Measurements from ENCODE around the gene NR1H2. TPM values are rescaled to one million over a fixed set of nuclear protein-coding genes. Genes with fewer than 3 reads are reported as not detected.

Gene NR1H2
- polyA plus RNA-seq, 3 donors = 37.0 to 87.1 (median 79.2) TPM

GRCh38 chr19:50416034-50416977, 40.0 kb downstream of the NR1H2 start:
- 84 to 89% (median 84%) methylated on average over 31 to 35 of the region's 35 CpGs for WGBS, 3 donors
- H3K27ac ChIP-seq (ENCODE audit: low read depth, low read length) = no peak overlapping the region

GRCh38 chr19:50417111-50418081, 41.1 kb downstream of the NR1H2 start:
- no peak overlapping the region for H3K27ac ChIP-seq (ENCODE audit: low read depth, low read length)
- 34 to 77% (median 72%) methylated on average over 30 to 38 of the region's 42 CpGs for WGBS, 3 donors

GRCh38 chr19:50418176-50419021, 42.1 kb downstream of the NR1H2 start, which contains the start of gene SPIB:
TSS of gene SPIB (plus strand) at chr19:50418938. CDS start at chr19:50418963, 25 bp downstream.
- H3K27ac ChIP-seq (ENCODE audit: low read depth, low read length) = no peak within 1 kb of the TSS
- WGBS, 3 donors = 16 to 31% (median 27%) methylated on average over 28 to 34 of the region's 34 CpGs

GRCh38 chr19:50419022-50419579, 42.8 kb downstream of the NR1H2 start:
- 7 to 12% (median 12%) methylated on average over 14 of the region's 14 CpGs for WGBS, 3 donors
- no peak overlapping the region for H3K27ac ChIP-seq (ENCODE audit: low read depth, low read length)

- WGBS, 3 donors = 22 to 23% (median 22%) methylated on average over 8 of the region's 8 CpGs
- H3K27ac ChIP-seq (ENCODE audit: low read depth, low read length) = no peak overlapping the region
Observed at GRCh38 chr19:50419580-50420035, 43.4 kb downstream of the NR1H2 start.

- 40 to 47% (median 41%) methylated on average over 3 of the region's 3 CpGs for WGBS, 3 donors
- no peak overlapping the region for H3K27ac ChIP-seq (ENCODE audit: low read depth, low read length)
Observed at GRCh38 chr19:50420127-50420526, 43.9 kb downstream of the NR1H2 start.

- H3K27ac ChIP-seq (ENCODE audit: low read depth, low read length) = no peak overlapping the region
- 62 to 82% (median 62%) methylated on average over 3 of the region's 3 CpGs for WGBS, 3 donors
Observed at GRCh38 chr19:50420808-50421207, 44.6 kb downstream of the NR1H2 start.

- 76 to 88% (median 83%) methylated on average over 18 of the region's 18 CpGs for WGBS, 3 donors
- H3K27ac ChIP-seq (ENCODE audit: low read depth, low read length) = no peak overlapping the region
Observed at GRCh38 chr19:50422397-50423278, 46.4 kb downstream of the NR1H2 start.

GRCh38 chr19:50423279-50424113, 47.2 kb downstream of the NR1H2 start:
- WGBS, 3 donors = 74 to 83% (median 82%) methylated on average over 21 to 22 of the region's 22 CpGs
- H3K27ac ChIP-seq (ENCODE audit: low read depth, low read length) = no peak overlapping the region

- 62 to 86% (median 62%) methylated on average over 7 of the region's 7 CpGs for WGBS, 3 donors
- H3K27ac ChIP-seq (ENCODE audit: low read depth, low read length) = no peak overlapping the region
Observed at GRCh38 chr19:50425581-50425980, 49.3 kb downstream of the NR1H2 start.

- WGBS, 3 donors = 80 to 86% (median 80%) methylated on average over 24 to 26 of the region's 26 CpGs
Observed at GRCh38 chr19:50427318-50427925, 51.2 kb downstream of the NR1H2 start.

GRCh38 chr19:50427997-50428425, 51.8 kb downstream of the NR1H2 start:
- no peak overlapping the region for H3K27ac ChIP-seq (ENCODE audit: low read depth, low read length)

More at GRCh38 chr19:50427318-50427925, 51.2 kb downstream of the NR1H2 start:
- no peak overlapping the region for H3K27ac ChIP-seq (ENCODE audit: low read depth, low read length)

GRCh38 chr19:50428772-50429463, 52.7 kb downstream of the NR1H2 start:
- no peak overlapping the region for H3K27ac ChIP-seq (ENCODE audit: low read depth, low read length)
- 72 to 88% (median 88%) methylated on average over 7 of the region's 7 CpGs for WGBS, 3 donors

More at GRCh38 chr19:50427997-50428425, 51.8 kb downstream of the NR1H2 start:
- 4 to 11% (median 6%) methylated on average over 36 to 38 of the region's 38 CpGs for WGBS, 3 donors

GRCh38 chr19:50430888-50431342, 54.7 kb downstream of the NR1H2 start:
- no peak overlapping the region for H3K27ac ChIP-seq (ENCODE audit: low read depth, low read length)
- WGBS, 3 donors = 30 to 40% (median 33%) methylated on average over 13 of the region's 13 CpGs
